Measurements from ENCODE around the gene PODN.

Gene PODN

GRCh38 chr1:53094533-53094919 is 32.5 kb downstream of the PODN start:
- no peaks in the 10 kb centered on the region for H3K79me2 ChIP-seq (ENCODE audit: low read length)
- H3K4me3 ChIP-seq (ENCODE audit: low read length): no peak overlapping the region
- no peaks in the 10 kb centered on the region for H3K4me1 ChIP-seq (ENCODE audit: low read length)
- no peaks in the 10 kb centered on the region for H3K27me3 ChIP-seq (ENCODE audit: low read depth, low read length)
- no peak for TF ChIP-seq EZH2phosphoT487 (IDR thresholded peaks at IDR 0.05; ENCODE audit: low read depth)
- TF ChIP-seq CTCF (IDR thresholded peaks at IDR 0.05; ENCODE audit: low read depth, low read length): no peak
- no peak overlapping the region for H3K4me2 ChIP-seq (ENCODE audit: low read length)
- H4K20me1 ChIP-seq (ENCODE audit: insufficient read depth, low read length): no peaks in the 10 kb centered on the region
- H3K9ac ChIP-seq (ENCODE audit: low read length): no peak overlapping the region
- no peak overlapping the region for H3K27ac ChIP-seq (ENCODE audit: low read length)
- H3K36me3 ChIP-seq (replicated peaks; ENCODE audit: low read depth, low read length): no peaks in the 10 kb centered on the region
- no peak overlapping the region for H2AFZ ChIP-seq (ENCODE audit: low read depth, low read length)
- no peaks in the 10 kb centered on the region for H3K9me3 ChIP-seq (ENCODE audit: insufficient read depth, low read length)

- no peak overlapping the region for H3K4me2 ChIP-seq (ENCODE audit: low read length)
- no peak overlapping the region for H2AFZ ChIP-seq (ENCODE audit: low read depth, low read length)
- H4K20me1 ChIP-seq (ENCODE audit: insufficient read depth, low read length): no peaks in the 10 kb centered on the region
- TF ChIP-seq EZH2phosphoT487 (IDR thresholded peaks at IDR 0.05; ENCODE audit: low read depth) (no peak), CTCF (IDR thresholded peaks at IDR 0.05; ENCODE audit: low read depth, low read length) (no peak)
- H3K4me3 ChIP-seq (ENCODE audit: low read length): no peak overlapping the region
- H3K27me3 ChIP-seq (ENCODE audit: low read depth, low read length): no peaks in the 10 kb centered on the region
- H3K9ac ChIP-seq (ENCODE audit: low read length): no peak overlapping the region
- no peak overlapping the region for H3K27ac ChIP-seq (ENCODE audit: low read length)
- no peaks in the 10 kb centered on the region for H3K36me3 ChIP-seq (replicated peaks; ENCODE audit: low read depth, low read length)
- H3K79me2 ChIP-seq (ENCODE audit: low read length): no peaks in the 10 kb centered on the region
- no peaks in the 10 kb centered on the region for H3K9me3 ChIP-seq (ENCODE audit: insufficient read depth, low read length)
- H3K4me1 ChIP-seq (ENCODE audit: low read length): no peaks in the 10 kb centered on the region
Observed at GRCh38 chr1:53104289-53104913, 42.4 kb downstream of the PODN start.

GRCh38 chr1:53107090-53107489 is 45.1 kb downstream of the PODN start:
- H3K9ac ChIP-seq (ENCODE audit: low read length): no peak overlapping the region
- H3K79me2 ChIP-seq (ENCODE audit: low read length): no peaks in the 10 kb centered on the region
- no peak overlapping the region for H2AFZ ChIP-seq (ENCODE audit: low read depth, low read length)
- no peak for TF ChIP-seq EZH2phosphoT487 (IDR thresholded peaks at IDR 0.05; ENCODE audit: low read depth)
- TF ChIP-seq CTCF (IDR thresholded peaks at IDR 0.05; ENCODE audit: low read depth, low read length): no peak
- no peak overlapping the region for H3K27ac ChIP-seq (ENCODE audit: low read length)
- H3K36me3 ChIP-seq (replicated peaks; ENCODE audit: low read depth, low read length): no peaks in the 10 kb centered on the region
- H3K4me1 ChIP-seq (ENCODE audit: low read length): no peaks in the 10 kb centered on the region
- no peaks in the 10 kb centered on the region for H4K20me1 ChIP-seq (ENCODE audit: insufficient read depth, low read length)
- no peaks in the 10 kb centered on the region for H3K9me3 ChIP-seq (ENCODE audit: insufficient read depth, low read length)
- H3K27me3 ChIP-seq (ENCODE audit: low read depth, low read length): no peaks in the 10 kb centered on the region
- H3K4me3 ChIP-seq (ENCODE audit: low read length): no peak overlapping the region
- H3K4me2 ChIP-seq (ENCODE audit: low read length): no peak overlapping the region

- no peaks in the 10 kb centered on the region for H3K27me3 ChIP-seq (ENCODE audit: low read depth, low read length)
Observed at GRCh38 chr1:53107570-53108322, 45.7 kb downstream of the PODN start.

More at GRCh38 chr1:53107570-53108322, 45.7 kb downstream of the PODN start:
- no peaks in the 10 kb centered on the region for H3K4me1 ChIP-seq (ENCODE audit: low read length)
- H3K27ac ChIP-seq (ENCODE audit: low read length): no peak overlapping the region
- no peak overlapping the region for H3K9ac ChIP-seq (ENCODE audit: low read length)
- no peak for TF ChIP-seq EZH2phosphoT487 (IDR thresholded peaks at IDR 0.05; ENCODE audit: low read depth)
- TF ChIP-seq CTCF (IDR thresholded peaks at IDR 0.05; ENCODE audit: low read depth, low read length): no peak
- H3K4me2 ChIP-seq (ENCODE audit: low read length): no peak overlapping the region
- H3K4me3 ChIP-seq (ENCODE audit: low read length): no peak overlapping the region
- no peaks in the 10 kb centered on the region for H3K36me3 ChIP-seq (replicated peaks; ENCODE audit: low read depth, low read length)
- H4K20me1 ChIP-seq (ENCODE audit: insufficient read depth, low read length): no peaks in the 10 kb centered on the region
- H3K79me2 ChIP-seq (ENCODE audit: low read length): no peaks in the 10 kb centered on the region
- no peaks in the 10 kb centered on the region for H3K9me3 ChIP-seq (ENCODE audit: insufficient read depth, low read length)
- no peak overlapping the region for H2AFZ ChIP-seq (ENCODE audit: low read depth, low read length)
